ENCODE results near the gene BICD2. TPM values are rescaled to one million over a fixed set of nuclear protein-coding genes. Genes with fewer than 3 reads are reported as not detected.

The BICD2 gene
- total RNA-seq, 1 donor from 2014 or later, result 44.0 TPM

- Histone ChIP-seq H3K27me3 (ENCODE audit: control insufficient read depth, insufficient read depth, low read length) (no peaks in the 10 kb centered on the region), H3K4me3 (ENCODE audit: low read depth, low read length) (no peak overlapping the region), H3K36me3 (ENCODE audit: control insufficient read depth, insufficient read depth, low read length) (peaks cover 1% of the 10 kb centered on the region)
- no peak for TF ChIP-seq CTCF (IDR thresholded peaks at IDR 0.05; ENCODE audit: insufficient read depth, low read length, poor library complexity, severe bottlenecking)
- DNase-seq (ENCODE audit: low read depth), result no peak
Measured at GRCh38 chr9:92725266-92725545, 39.4 kb downstream of the BICD2 start.

GRCh38 chr9:92724528-92725265, 39.9 kb downstream of the BICD2 start:
- H3K4me3 ChIP-seq (ENCODE audit: low read depth, low read length), result no peak overlapping the region
- no peak for TF ChIP-seq CTCF (IDR thresholded peaks at IDR 0.05; ENCODE audit: insufficient read depth, low read length, poor library complexity, severe bottlenecking)
- H3K36me3 ChIP-seq (ENCODE audit: control insufficient read depth, insufficient read depth, low read length), result peaks cover 1% of the 10 kb centered on the region
- H3K27me3 ChIP-seq (ENCODE audit: control insufficient read depth, insufficient read depth, low read length), result no peaks in the 10 kb centered on the region
- no peak for DNase-seq (ENCODE audit: low read depth)

GRCh38 chr9:92723801-92724323, 40.8 kb downstream of the BICD2 start:
- Histone ChIP-seq H3K4me3 (ENCODE audit: low read depth, low read length) (no peak overlapping the region), H3K27me3 (ENCODE audit: control insufficient read depth, insufficient read depth, low read length) (no peaks in the 10 kb centered on the region), H3K36me3 (ENCODE audit: control insufficient read depth, insufficient read depth, low read length) (peaks cover 1% of the 10 kb centered on the region)
- DNase-seq (ENCODE audit: low read depth), result no peak
- no peak for TF ChIP-seq CTCF (IDR thresholded peaks at IDR 0.05; ENCODE audit: insufficient read depth, low read length, poor library complexity, severe bottlenecking)

GRCh38 chr9:92723299-92723625, 41.4 kb downstream of the BICD2 start:
- H3K4me3 ChIP-seq (ENCODE audit: low read depth, low read length), result no peak overlapping the region
- no peak for DNase-seq (ENCODE audit: low read depth)
- H3K36me3 ChIP-seq (ENCODE audit: control insufficient read depth, insufficient read depth, low read length), result peaks cover 1% of the 10 kb centered on the region
- no peak for TF ChIP-seq CTCF (IDR thresholded peaks at IDR 0.05; ENCODE audit: insufficient read depth, low read length, poor library complexity, severe bottlenecking)
- H3K27me3 ChIP-seq (ENCODE audit: control insufficient read depth, insufficient read depth, low read length), result no peaks in the 10 kb centered on the region

GRCh38 chr9:92722386-92723298, 42.0 kb downstream of the BICD2 start:
- H3K36me3 ChIP-seq (ENCODE audit: control insufficient read depth, insufficient read depth, low read length), result peaks cover 1% of the 10 kb centered on the region
- no peak overlapping the region for H3K4me3 ChIP-seq (ENCODE audit: low read depth, low read length)
- DNase-seq (ENCODE audit: low read depth), result no peak
- no peak for TF ChIP-seq CTCF (IDR thresholded peaks at IDR 0.05; ENCODE audit: insufficient read depth, low read length, poor library complexity, severe bottlenecking)
- H3K27me3 ChIP-seq (ENCODE audit: control insufficient read depth, insufficient read depth, low read length), result no peaks in the 10 kb centered on the region
